GM12878 (cell line): ENCODE measurements around the gene COL15A1. TPM values are rescaled to one million over a fixed set of nuclear protein-coding genes. Genes with fewer than 3 reads are reported as not detected.

ENCODE experiments used
- ATAC-seq: fragments of 200-7000 bp; cut with Tn5 transposase; 3 replicates; pipeline ENCODE4 v1.9.1; 2020; ENCODE audit warnings: mild to moderate bottlenecking, moderate library complexity
- BruUV-seq: library from RNA; stranded (reverse); fragments of 400-500 nt; replicated peaks from 2 replicates; lab custom pipeline; 2021; lab: Mats Ljungman, UMichigan
- CTCF ChIA-PET: fragments of 300-600 bp; sonication (Branson Sonifier 250); formaldehyde crosslinking; extraction: SDS; loops from one replicate; lab custom pipeline; 2021; ENCODE audit warnings: inconsistent platforms; lab: Yijun Ruan, JAX
- POLR2A ChIA-PET: fragments of 350-600 bp; formaldehyde crosslinking; extraction: SDS; loops from one replicate; lab custom pipeline; 2021; ENCODE audit warnings: inconsistent platforms; lab: Charles Lee
- RAD21 ChIA-PET: fragments of 300-600 bp; sonication (Branson Sonifier 250); formaldehyde crosslinking; loops from one replicate; lab custom pipeline; 2023; ENCODE audit warnings: antibody characterized with exemption; ENCODE audit not compliant: unreplicated experiment; lab: Charles Lee
- SMC1A ChIA-PET: fragments of 300-600 bp; sonication (Branson Sonifier 250); formaldehyde crosslinking; loops from one replicate; lab custom pipeline; 2023; ENCODE audit not compliant: unreplicated experiment, uncharacterized antibody; lab: Charles Lee
- DNase-seq: peaks from one replicate; pipeline ENCODE4 v3.0.0-alpha.2; 2011; ENCODE audit warnings: low read depth, low spot score
- FAIRE-seq: peaks from 3 replicates; lab custom pipeline; 2011; peaks lifted over from hg19 to GRCh38; lab: Jason Lieb, UNC
- H2AFZ ChIP-seq: 2 replicates; pipeline ENCODE4 v1.6.0; 2011; ENCODE audit warnings: low read depth, low read length, control low read depth; ENCODE audit not compliant: control insufficient read depth
- H3K27ac ChIP-seq: 2 replicates; pipeline ENCODE4 v1.5.1; 2011; ENCODE audit warnings: control low read depth; ENCODE audit not compliant: control insufficient read depth, insufficient read depth
- H3K27me3 ChIP-seq, 2 experiments: replicated peaks in 1 of 2; 2 replicates each; pipeline versions ENCODE4 v1.6.0 to v1.6.1; 2011; ENCODE audit warnings: low read length in 1 of 2; ENCODE audit not compliant: control insufficient read depth in 2 of 2, insufficient read depth in 2 of 2
- H3K36me3 ChIP-seq, 2 experiments: 2 replicates each; pipeline ENCODE4 v1.5.1; 2011; ENCODE audit warnings: low read length in 1 of 2; ENCODE audit not compliant: control insufficient read depth in 2 of 2, insufficient read depth in 2 of 2
- H3K4me1 ChIP-seq: 2 replicates; pipeline ENCODE4 v1.6.1; 2011; ENCODE audit warnings: mild to moderate bottlenecking, low read length, moderate library complexity, mixed read lengths; ENCODE audit not compliant: control insufficient read depth, insufficient read depth
- H3K4me2 ChIP-seq: 2 replicates; pipeline ENCODE4 v1.6.0; 2011; ENCODE audit warnings: control low read depth; ENCODE audit not compliant: control insufficient read depth, insufficient read depth
- H3K4me3 ChIP-seq: fragments of 200-600 bp; sonication (generic); 2 replicates; pipeline ENCODE4 v1.5.1; 2016
- H3K79me2 ChIP-seq: 2 replicates; pipeline ENCODE4 v1.6.0; 2011; ENCODE audit warnings: low read length; ENCODE audit not compliant: control insufficient read depth, insufficient read depth
- H3K9ac ChIP-seq: 2 replicates; pipeline ENCODE4 v1.8.0; 2011; ENCODE audit warnings: low read length, control low read depth, mixed read lengths; ENCODE audit not compliant: control insufficient read depth, insufficient read depth
- H3K9me3 ChIP-seq: replicated peaks from 3 replicates; pipeline ENCODE4 v1.5.1; 2011; ENCODE audit warnings: mild to moderate bottlenecking, low read length; ENCODE audit not compliant: control insufficient read depth, insufficient read depth
- H4K20me1 ChIP-seq: 2 replicates; pipeline ENCODE4 v1.6.0; 2011; ENCODE audit not compliant: control insufficient read depth, insufficient read depth
- GABPA ChIP-seq: IDR thresholded peaks from 2 replicates; pipeline ENCODE4 v1.6.1; 2014; ENCODE audit warnings: antibody characterized with exemption, low read depth, mild to moderate bottlenecking, inconsistent platforms
- MEF2A ChIP-seq: IDR thresholded peaks from 2 replicates; pipeline ENCODE4 v1.6.1; 2011; ENCODE audit warnings: low read depth, mild to moderate bottlenecking, low read length, moderate library complexity; ENCODE audit not compliant: insufficient read depth
- NFYA ChIP-seq: IDR thresholded peaks from 2 replicates; pipeline ENCODE4 v1.6.1; 2011; ENCODE audit warnings: low read depth, mild to moderate bottlenecking, low read length, improper control_type of control experiment, borderline replicate concordance
- SMC3 ChIP-seq: IDR thresholded peaks from 2 replicates; pipeline ENCODE4 v1.6.1; 2011; ENCODE audit warnings: low read length, improper control_type of control experiment, borderline replicate concordance
- STAT3 ChIP-seq: IDR thresholded peaks from 2 replicates; pipeline ENCODE4 v1.6.1; 2011; ENCODE audit warnings: low read depth, low read length, improper control_type of control experiment
- SUZ12 ChIP-seq: fragments of 200-600 bp; sonication (generic); IDR thresholded peaks from one replicate; pipeline ENCODE4 v1.6.1; 2018; ENCODE audit warnings: antibody characterized with exemption, mild to moderate bottlenecking; ENCODE audit not compliant: unreplicated experiment
- ZBED1 ChIP-seq: IDR thresholded peaks from 2 replicates; pipeline ENCODE4 v1.6.1; 2016; ENCODE audit warnings: borderline replicate concordance
- ZNF24 ChIP-seq: fragments of 450-650 bp; IDR thresholded peaks from 2 replicates; pipeline ENCODE4 v1.6.1; 2017; ENCODE audit warnings: antibody characterized with exemption, mild to moderate bottlenecking
- WGBS: methylation state at CpG from one replicate; pipeline ENCODE4 v1.1.6; 2016; ENCODE audit warnings: low lambda C conversion rate; ENCODE audit not compliant: insufficient replicate concordance, insufficient coverage; ENCODE audit errors: missing lambda C conversion rate; 5-methylcytosine and 5-hydroxymethylcytosine counted together
- in situ Hi-C: fragments of 300-500 bp; cut with MboI; formaldehyde crosslinking; loops from 9 replicates; pipeline ENCODE4 v1.14.3; 2018; ENCODE audit warnings: mixed read lengths
- intact Hi-C: fragments of 100-400 bp; cut with micrococcal nuclease; formaldehyde crosslinking; loops from one replicate; pipeline ENCODE4 v1.14.2; 2022; ENCODE audit not compliant: unreplicated experiment
- polyA plus RNA-seq, 11 experiments: library from polyadenylated mRNA; depleted of rRNA in 4 of 11; unstranded in 6 of 11; stranded (reverse) in 5 of 11; fragments of >200 nt; fragmentation: Nextera tagmentation in 4 of 11; fragmentation: Illumina TruSeq in 1 of 11; extraction: Ambion mirVana in 4 of 11; extraction: Trizol in 1 of 11; gene quantifications; 1 replicate in 1 of 11; 2 replicates in 10 of 11; pipeline versions ENCODE4 v1.2.1 to v1.2.3, GENCODE V29; 2011 to 2016; ENCODE audit warnings: inconsistent platforms in 2 of 11, missing spikeins in 2 of 11, low read depth in 1 of 11
- total RNA-seq, 4 experiments: library from RNA; depleted of rRNA in 3 of 4; stranded (reverse); fragments of >200 nt in 3 of 4; fragmentation: Illumina TruSeq in 1 of 4; extraction: Trizol in 1 of 4; gene quantifications; 2 replicates each; pipeline versions ENCODE4 v1.2.1 to v1.2.3, GENCODE V29; 2013 to 2021
- TF ChIP-seq, protein P1 (sequence below): fragments of 450-650 bp; conservative IDR thresholded peaks from 2 replicates; pipeline ENCODE4 v1.6.1; 2017; ENCODE audit warnings: mild to moderate bottlenecking, moderate library complexity
- TF ChIP-seq, protein P2 (sequence below): fragments of 450-650 bp; IDR thresholded peaks from 2 replicates; pipeline ENCODE4 v1.6.1; 2017; ENCODE audit warnings: mild to moderate bottlenecking
- TF ChIP-seq, protein P3 (sequence below): fragments of 450-650 bp; IDR thresholded peaks from 2 replicates; pipeline ENCODE4 v1.6.1; 2016; ENCODE audit warnings: mild to moderate bottlenecking, moderate library complexity, borderline replicate concordance

COL15A1 gene
- total and polyA plus RNA-seq, 10 of the 15 experiments (the other 5 are each of a cell fraction or from before 2014, with no cell fraction given): 0.01 to 0.28 (median 0.06) TPM; not detected in 2

DNA sequence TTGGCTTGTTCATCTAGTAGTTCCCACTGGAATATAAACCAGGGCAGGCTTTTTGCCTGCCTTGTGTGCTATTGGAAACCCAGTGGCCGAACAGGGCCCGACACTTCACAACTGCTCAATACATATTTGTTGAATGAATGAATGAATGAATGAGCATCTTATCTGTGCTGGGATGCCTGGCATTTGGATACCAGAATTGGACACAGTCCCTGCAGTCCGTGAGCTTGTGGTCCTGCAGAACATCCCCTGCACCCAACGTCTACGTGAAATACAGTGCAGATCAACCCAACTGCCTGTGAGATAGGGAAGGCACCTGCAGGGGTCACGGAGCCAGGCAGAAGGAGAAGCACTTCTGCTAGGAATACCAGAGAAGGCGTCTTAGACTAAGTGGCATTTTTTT is 30.0 kb upstream of the COL15A1 start:
- no peaks in the 10 kb centered on the region for H3K9me3 ChIP-seq
- POLR2A ChIA-PET: no interaction called here
- no peak for ATAC-seq
- 51% methylated on average over 7 of the region's 7 CpGs for WGBS
- H3K27ac ChIP-seq: no peak overlapping the region
- H3K4me3 ChIP-seq: no peak overlapping the region
- no peak overlapping the region for H3K9ac ChIP-seq
- in situ Hi-C loops (no loop called here), intact Hi-C loops (no loop called here)
- no peak for DNase-seq
- no peaks in the 10 kb centered on the region for H3K79me2 ChIP-seq
- H3K27me3 ChIP-seq: no peaks in the 10 kb centered on the region; a peak in 2 of 4 replicates
- SMC1A ChIA-PET: no interaction called here
- no TSS peak for BruUV-seq
- no peaks in the 10 kb centered on the region for H3K4me1 ChIP-seq
- FAIRE-seq: no peak
- no peaks in the 10 kb centered on the region for H3K36me3 ChIP-seq
- RAD21 ChIA-PET: no interaction called here
- H2AFZ ChIP-seq: no peak overlapping the region
- CTCF ChIA-PET: no interaction called here
- H3K4me2 ChIP-seq: no peak overlapping the region
- H4K20me1 ChIP-seq: no peaks in the 10 kb centered on the region
- TF ChIP-seq SUZ12 (no peak), SMC3 (no peak), ZNF24 (no peak), GABPA (no peak), ZBED1 (no peak), STAT3 (no peak), NFYA (no peak), MEF2A (no peak)
- TF ChIP-seq, protein P1, sequence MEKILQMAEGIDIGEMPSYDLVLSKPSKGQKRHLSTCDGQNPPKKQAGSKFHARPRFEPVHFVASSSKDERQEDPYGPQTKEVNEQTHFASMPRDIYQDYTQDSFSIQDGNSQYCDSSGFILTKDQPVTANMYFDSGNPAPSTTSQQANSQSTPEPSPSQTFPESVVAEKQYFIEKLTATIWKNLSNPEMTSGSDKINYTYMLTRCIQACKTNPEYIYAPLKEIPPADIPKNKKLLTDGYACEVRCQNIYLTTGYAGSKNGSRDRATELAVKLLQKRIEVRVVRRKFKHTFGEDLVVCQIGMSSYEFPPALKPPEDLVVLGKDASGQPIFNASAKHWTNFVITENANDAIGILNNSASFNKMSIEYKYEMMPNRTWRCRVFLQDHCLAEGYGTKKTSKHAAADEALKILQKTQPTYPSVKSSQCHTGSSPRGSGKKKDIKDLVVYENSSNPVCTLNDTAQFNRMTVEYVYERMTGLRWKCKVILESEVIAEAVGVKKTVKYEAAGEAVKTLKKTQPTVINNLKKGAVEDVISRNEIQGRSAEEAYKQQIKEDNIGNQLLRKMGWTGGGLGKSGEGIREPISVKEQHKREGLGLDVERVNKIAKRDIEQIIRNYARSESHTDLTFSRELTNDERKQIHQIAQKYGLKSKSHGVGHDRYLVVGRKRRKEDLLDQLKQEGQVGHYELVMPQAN: no peak
- TF ChIP-seq, protein P2, sequence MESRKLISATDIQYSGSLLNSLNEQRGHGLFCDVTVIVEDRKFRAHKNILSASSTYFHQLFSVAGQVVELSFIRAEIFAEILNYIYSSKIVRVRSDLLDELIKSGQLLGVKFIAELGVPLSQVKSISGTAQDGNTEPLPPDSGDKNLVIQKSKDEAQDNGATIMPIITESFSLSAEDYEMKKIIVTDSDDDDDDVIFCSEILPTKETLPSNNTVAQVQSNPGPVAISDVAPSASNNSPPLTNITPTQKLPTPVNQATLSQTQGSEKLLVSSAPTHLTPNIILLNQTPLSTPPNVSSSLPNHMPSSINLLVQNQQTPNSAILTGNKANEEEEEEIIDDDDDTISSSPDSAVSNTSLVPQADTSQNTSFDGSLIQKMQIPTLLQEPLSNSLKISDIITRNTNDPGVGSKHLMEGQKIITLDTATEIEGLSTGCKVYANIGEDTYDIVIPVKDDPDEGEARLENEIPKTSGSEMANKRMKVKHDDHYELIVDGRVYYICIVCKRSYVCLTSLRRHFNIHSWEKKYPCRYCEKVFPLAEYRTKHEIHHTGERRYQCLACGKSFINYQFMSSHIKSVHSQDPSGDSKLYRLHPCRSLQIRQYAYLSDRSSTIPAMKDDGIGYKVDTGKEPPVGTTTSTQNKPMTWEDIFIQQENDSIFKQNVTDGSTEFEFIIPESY: no peak
- TF ChIP-seq, protein P3, sequence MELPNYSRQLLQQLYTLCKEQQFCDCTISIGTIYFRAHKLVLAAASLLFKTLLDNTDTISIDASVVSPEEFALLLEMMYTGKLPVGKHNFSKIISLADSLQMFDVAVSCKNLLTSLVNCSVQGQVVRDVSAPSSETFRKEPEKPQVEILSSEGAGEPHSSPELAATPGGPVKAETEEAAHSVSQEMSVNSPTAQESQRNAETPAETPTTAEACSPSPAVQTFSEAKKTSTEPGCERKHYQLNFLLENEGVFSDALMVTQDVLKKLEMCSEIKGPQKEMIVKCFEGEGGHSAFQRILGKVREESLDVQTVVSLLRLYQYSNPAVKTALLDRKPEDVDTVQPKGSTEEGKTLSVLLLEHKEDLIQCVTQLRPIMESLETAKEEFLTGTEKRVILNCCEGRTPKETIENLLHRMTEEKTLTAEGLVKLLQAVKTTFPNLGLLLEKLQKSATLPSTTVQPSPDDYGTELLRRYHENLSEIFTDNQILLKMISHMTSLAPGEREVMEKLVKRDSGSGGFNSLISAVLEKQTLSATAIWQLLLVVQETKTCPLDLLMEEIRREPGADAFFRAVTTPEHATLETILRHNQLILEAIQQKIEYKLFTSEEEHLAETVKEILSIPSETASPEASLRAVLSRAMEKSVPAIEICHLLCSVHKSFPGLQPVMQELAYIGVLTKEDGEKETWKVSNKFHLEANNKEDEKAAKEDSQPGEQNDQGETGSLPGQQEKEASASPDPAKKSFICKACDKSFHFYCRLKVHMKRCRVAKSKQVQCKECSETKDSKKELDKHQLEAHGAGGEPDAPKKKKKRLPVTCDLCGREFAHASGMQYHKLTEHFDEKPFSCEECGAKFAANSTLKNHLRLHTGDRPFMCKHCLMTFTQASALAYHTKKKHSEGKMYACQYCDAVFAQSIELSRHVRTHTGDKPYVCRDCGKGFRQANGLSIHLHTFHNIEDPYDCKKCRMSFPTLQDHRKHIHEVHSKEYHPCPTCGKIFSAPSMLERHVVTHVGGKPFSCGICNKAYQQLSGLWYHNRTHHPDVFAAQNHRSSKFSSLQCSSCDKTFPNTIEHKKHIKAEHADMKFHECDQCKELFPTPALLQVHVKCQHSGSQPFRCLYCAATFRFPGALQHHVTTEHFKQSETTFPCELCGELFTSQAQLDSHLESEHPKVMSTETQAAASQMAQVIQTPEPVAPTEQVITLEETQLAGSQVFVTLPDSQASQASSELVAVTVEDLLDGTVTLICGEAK: no peak
